NCI-H774 (cell line): ENCODE measurements around the gene STMN3.
"Not testable (repeated sequence)": the region's sequence is repeated elsewhere in the genome, so short reads cannot be mapped to it uniquely, and the experiment has no call there.

Experiments used
- DNase-seq: peaks from one replicate; lab custom pipeline; 2025; lab: John Stamatoyannopoulos, UW

The STMN3 gene

DNA sequence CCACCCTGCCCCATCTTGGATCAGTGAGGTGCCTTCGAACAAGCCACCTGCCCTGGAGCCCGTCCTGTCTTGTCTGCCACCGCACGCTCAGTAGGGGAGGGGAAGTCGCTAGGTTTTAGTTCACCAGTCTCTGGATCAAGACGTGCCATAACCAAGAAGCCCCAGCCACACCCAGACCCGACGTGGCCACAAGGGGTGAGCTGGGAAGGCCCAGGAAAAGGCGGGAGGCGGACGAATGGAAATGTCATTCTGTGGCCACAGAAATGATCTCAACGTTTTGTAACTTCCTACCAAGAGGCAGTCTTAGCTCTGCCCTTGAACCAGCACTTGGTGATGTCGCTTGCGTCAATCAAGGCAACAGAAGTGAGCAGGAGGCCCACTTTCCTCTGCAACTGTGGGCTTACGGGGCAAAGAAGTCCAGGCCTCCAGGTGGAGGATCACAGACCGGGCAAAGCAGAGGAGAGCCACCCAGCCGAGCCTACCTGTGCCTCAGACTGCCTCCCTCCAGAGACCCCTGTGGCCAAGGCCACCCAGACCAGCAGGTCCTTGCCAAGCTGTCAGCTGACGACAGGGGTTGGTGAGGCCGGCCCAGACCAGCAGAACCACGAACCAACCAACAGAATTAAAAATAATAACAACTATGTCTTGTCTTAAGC is 40.8 kb downstream of the STMN3 start:
- no peak for DNase-seq

DNA sequence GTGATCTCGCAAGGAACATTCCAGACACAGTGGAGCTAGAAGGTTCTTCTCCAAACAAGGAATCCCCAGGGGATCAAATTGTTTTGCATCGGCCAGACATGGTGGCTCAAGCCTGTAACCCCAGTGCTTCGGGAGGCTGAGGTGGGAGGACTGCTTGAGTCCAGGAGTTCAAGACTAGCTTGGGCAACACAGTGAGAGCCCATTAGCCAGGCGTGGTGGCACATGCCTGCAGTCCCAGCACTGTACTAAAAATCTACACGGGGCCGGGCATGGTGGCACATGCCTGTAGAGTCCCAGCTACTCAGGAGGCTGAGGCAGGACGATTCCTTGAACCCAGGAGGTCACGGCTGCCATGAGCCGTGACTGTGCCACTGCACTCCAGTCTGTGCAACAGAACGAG is 41.6 kb downstream of the STMN3 start:
- DNase-seq, result no peak

DNA sequence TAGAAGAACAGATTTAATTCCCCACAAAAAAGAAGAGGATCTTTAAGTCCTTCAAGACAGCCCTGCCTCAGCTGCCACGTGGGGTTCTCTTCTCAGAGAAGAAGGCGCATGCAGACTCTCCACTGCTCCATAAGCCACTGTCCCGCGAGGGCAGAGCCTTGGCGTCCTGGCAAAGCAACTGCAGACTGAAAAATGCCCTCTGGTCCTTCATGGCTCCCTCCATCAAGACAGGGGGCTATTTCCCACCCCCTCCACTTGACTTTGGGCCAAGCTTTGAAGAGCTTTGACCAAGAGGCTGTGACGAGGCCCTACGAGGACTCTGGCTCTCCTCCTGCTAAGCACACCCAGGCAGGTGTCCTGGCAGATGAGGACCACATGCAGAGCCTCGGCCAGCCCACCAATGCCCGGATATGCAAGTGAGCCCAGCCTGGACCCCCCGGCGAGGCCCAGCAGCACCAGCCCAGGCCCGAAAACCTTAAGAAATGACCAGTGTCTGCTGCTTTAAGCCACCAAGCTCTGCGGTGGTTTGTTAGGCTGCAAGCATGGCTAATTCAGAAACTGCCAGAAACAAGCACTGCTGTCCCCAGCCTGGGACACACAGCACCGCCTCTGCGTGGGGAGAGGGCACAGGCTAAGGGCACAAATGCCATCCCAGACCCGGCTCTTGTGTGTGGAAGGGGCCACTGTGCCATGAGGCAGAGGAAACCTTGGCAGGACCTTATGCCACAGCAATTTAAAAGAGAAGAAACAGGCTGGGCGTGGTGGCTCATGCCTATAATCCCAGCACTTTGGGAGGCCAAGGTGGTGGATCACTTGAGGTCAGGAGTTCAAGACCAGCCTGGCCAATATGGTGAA is 42.4 kb downstream of the STMN3 start:
- DNase-seq, result no peak

DNA sequence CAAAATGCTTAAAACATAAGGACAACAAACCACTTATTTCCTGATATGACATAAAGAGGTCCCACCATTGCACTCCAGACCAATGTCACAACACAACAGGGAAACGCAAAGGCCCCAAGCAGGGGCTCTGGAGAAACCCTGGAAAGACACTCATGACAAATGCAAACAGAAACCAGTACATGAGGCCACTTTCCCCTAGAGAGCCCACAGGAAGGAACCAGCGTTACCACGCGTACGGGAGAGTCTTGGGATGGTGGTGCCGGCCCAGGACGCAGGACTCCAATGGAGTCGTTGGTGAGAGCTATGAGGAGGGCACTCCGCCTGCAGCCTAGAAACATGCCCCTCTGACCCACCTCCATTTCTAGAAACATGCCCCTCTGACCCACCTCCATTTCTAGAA is 46.5 kb downstream of the STMN3 start:
- DNase-seq, result no peak

DNA sequence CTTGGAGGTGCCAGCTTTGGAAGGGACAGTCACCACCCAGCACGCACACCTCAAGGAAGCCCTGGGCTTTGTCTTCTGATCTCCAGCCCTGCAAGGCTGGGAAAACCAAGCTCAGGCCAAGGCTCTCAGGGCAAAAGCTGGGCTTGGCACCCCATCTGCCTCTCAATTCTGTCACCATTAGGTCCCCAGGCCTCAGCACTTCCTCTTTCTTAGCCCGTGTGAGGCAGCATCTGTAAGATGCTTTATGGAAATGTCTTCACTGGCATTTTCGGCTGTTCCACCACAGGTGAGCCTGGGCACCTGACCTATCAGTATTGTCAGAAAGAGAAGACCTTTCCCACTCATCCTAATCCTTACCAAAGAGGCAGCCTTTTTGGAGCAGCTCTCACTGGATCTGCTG is 50.9 kb downstream of the STMN3 start:
- no peak for DNase-seq

DNA sequence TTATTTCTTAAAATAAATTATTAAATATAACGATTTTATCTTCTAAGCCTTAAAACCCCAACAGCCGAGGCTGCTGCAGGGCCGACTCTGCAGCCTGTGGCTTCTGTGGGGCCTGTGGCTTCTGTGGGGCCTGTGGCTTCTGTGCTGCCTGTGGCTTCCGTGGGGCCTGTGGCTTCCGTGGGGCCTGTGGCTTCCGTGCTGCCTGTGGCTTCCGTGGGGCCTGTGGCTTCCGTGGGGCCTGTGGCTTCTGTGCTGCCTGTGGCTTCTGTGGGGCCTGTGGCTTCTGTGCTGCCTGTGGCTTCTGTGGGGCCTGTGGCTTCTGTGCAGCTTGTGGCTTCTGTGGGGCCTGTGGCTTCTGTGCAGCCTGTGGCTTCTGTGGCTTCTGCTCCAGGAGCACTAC is 51.5 kb downstream of the STMN3 start:
- DNase-seq, result not testable (repeated sequence)

DNA sequence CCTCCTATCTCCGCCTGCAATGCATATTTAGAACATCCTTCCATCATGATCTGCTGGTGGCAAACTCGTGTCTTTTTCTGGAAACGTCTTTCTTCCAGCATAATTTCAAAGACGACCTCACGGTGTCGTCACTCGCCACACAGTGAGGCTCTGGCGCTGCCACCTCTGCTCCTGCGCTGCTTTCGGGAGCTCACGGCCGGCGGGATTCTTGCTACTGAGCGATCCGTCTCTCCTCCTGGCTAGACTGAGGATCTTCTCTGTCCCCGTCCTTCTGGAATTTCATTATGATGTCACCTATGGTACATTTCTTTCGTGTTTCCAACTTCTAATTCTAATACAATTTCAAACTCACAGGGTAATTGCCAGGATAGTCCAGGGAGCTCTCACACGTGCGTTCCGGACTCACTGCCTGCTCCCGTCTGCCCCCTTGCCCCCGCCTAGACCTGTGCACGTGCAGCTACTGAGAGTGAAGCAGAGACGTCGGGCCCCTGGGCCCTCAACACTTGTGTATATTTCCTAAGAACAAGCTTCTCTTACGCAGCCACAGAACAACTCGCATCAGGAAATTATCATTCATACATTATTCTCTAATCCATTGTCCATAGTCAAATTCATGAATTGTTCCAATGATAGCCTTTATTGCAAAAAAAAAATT is 53.7 kb downstream of the STMN3 start:
- no peak for DNase-seq

DNA sequence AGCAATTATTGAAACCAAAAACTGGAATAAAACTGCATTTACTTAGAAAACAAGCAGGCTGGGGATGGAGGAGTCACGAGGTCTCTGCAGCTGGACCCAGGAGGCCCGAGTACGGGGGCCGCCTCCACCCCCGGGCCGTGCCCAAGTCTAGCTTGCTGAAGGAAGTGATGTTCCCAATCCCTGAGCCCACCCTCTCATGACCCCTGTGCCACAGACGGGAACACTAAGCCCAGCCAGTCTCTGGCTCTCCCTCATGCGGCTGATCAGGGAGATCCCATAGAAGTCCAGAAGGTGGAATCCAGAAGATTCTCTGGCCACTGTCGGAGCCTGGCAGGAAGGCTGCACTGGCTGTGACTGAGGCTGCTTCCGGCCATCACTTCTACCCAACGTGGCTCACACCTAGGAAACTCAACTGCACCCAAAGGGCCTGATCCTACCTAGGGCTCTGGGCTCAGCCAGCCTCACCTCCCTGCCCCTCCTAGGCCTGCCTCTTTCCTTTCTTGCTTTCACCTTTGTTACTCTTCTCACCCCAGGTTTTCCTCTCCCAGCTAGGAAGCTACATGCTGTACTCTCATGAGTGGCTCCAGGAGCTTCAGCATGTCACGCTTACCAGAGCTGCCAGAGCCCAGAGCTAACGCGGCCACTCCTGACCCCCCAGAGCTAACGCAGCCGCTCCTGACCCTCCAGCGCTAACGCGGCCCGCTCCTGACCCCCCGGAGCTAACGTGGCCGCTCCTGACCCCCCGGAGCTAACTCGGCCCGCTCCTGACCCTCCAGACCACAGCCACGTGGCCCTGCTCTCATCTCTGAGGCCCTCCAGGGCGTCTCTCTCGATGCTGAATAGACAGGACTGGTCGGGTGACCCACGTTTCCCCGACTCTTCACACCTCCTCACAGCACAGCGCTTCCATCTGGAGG is 54.5 kb downstream of the STMN3 start:
- DNase-seq, result no peak

DNA sequence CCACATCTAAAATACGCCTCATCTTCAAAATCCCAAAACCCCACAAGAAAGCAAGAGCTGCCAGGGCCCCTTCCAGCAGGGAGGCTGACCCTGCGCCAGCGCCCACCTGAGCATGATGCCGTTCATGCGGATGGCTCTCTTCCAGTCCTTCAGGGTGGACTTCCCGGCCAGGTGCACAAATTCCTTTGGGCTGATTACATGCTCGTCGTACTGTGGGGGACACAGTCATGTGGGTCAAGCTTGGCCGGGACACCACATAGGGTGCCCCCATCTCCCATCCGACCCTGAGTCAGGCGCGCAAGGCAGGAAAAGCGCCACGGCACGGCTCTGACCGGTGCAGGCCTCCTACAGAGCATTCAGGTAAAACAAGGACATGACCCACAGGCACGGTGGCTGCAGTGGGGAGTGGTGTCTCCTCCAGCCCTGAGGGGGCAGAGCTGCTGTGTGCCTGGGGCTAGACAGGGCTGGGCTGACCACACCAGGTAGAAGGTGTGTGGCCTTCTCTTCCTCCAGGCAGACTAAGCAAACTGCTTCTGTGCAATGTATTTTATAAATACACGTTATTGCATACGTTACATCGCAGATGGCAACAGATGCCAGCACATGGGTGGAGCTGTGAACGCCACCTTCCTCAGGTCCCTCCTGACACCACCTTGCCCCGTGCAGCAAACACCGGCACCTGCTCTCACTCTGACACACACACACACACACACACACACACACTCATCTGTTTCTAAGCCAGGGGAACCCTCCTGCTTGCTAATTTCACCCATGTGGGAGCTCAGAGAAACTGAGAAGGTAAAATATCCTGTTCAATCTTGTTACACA is 55.4 kb downstream of the STMN3 start:
- no peak for DNase-seq

DNA sequence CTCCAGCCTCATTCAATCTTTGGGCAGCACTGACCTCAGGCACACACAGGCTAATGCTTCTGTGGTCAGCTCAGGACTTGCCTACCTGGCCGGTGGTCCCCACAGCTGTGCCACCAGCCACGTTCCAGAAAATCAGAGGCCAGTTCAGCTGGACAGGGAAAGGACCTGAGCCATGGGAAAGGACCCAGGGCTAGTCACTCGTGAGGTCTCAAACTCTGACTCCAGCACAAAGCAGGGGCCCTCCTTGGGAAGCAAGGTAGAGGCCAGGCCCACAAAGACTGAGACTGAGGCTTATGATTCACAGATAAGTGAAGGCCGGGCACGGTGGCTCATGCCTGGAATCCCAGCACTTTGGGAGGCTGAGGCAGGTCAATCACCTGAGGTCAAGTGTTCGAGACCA is 56.8 kb downstream of the STMN3 start:
- no peak for DNase-seq

DNA sequence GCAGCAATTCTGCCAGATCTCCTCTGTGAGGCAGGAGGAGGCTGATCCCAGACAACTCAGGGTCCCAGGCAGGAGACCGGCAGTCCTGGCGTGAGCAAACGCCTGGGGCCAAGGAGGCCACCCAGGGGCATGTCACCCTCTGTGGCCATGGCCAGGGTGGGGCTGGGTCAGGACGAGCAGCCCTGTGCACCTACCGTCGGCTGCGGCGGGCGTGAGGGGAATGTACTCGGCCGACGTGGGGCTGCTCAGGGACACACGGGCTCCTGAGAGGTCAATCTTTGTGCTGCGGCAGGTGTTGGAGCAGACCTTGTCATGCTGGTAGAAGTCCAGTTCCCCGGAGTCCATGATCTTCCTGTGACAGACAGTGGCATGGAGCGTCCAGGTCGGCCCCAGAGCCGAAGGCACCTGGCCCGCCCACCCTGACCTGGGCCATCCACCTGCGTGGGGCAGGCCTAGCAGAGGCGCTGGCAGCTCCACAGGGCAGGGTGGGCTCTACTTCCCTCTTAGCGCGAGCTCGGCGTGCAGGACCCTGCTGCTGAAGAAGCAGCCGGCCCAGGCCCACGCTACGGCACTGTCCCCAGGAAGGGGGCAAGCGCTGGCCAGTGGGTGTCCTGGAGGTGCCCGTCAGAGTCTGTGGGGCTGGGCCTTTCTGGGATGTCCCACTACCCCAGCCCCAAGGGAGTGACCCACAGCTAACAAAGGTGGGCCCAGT is 57.7 kb downstream of the STMN3 start:
- DNase-seq, result no peak

DNA sequence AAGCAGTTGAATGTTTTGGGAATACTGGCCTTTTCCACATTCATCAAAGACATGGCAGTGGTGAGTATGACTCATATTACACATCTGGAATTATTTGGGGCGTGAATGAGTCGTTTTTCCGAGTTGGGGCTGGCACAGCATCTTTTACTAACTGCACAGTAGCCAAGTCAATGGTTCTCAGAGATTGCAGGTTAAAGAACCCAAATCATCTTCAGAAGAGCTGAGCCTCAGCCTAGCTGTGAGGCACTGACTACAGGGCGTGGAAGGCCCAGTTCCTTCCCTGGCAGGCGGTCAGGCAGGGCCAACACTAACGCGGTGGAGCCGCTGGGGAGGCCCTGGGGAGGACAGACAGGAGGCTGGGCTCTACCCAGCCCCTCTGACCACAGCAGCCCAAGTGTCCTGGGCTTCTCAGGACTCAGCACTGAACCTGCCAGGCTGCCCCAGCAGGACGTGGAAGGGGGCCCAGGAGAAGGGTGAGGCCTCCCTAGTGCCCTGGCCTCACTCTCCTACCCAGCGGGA is 59.1 kb downstream of the STMN3 start:
- DNase-seq, result no peak

DNA sequence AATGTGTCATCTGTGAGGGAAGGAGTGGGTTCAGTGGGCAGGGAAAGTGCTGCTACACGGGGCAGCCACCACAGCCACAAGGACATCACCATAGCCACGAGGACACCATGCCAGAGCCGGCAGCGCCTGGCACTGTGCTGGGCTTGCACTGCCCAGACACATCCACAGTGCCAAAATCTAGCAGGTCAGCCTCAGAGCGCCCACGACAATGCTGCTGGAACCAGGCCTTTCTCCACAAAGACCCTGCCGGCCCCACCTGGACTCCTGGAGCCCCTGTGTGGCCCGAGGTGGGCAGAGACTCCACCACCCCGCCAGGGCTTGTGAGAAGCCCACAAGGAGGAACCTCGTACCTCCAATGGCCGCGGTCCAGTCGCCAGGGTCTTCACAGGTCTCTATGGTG is 60.6 kb downstream of the STMN3 start:
- no peak for DNase-seq

DNA sequence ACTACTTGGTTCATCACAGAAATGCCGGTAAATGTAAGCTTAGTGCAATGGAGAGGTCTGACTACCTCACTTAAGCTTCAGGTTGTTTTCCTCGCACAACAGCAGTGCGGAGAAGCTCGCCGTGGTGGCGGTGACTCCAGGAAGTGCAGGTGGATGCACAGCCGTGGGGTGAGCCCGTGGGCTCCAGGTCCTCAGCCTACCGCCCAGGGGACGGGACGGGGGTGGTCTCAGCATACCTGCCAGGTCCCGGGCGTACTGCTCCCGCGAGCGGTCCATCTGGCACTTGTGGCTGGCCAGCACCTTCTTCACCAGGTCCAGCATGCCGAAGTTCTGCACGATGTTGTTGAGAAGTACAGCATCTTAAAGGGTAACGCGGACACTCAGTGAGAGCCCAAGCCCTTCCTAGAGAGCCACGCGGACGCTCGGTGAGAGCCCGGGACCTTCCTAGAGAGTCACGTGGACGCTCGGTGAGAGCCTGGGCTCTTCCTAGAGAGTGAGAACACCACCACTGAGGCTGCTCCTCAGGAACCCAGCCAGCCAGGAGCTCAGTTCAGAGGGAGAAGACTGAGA is 61.4 kb downstream of the STMN3 start:
- no peak for DNase-seq

DNA sequence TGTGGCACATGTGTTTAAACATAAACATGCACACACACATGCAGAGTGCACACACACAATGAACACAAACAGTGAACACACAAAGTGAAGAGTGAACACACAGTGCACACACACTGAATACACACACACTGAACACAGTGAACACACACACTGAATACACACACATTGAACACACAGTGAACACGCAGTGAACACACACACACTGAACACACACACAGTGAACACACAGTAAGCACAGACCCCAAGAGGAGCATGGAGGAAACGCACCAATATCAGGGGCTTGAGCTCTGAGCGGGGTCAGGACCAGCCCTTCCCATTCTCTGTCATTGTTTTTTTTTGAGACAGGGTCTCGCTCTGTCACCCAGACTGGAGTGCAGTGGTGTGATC is 62.1 kb downstream of the STMN3 start:
- DNase-seq, result no peak

DNA sequence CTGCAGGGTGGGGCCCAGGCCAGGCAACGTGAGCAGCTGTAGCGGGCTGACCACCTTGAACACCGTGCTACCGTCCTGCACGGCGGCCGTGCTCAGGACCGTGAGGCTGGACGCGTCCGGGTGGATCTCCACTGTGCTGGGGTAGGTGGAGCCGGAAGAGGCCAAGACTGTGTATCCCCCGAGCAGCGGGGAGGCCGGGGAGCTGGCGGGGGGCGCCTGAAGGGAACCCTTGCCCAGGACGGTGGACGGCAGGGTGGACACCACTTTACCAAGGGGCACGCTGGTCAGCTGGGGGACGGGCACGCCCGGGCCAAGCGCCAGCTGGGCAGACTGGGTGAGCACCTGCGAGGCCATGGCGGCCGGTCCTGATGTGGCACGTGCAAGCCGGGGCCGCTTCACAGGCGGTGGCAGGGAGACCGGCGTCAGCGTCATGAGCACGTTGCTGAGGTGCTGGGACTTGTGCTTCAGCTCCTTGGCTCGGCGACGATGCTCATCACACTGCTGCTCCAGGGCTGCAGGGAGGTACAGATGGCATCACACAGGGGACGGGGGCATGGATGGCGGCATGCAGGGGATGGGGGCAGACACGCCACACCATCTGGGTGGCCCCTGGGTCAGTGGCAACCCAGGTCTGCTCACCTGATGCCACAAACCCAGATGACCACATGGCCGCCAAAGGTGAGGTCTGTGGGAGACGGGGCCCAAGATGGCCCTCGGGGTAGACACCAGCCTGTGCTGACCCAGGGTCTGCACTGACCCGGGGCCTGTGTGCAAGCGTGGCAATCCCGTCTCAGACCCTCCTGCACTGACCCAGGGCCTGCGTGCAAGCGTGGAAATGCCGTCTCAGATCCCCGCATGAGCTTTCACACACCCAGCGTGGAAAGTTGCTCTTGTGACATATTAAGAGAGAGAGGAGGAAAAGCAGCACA is 62.7 kb downstream of the STMN3 start:
- no peak for DNase-seq
